Right atrium auricular region (tissue), 2 donors: ENCODE results near the gene CLEC17A. TPM values are rescaled to one million over a fixed set of nuclear protein-coding genes. Genes with fewer than 3 reads are reported as not detected.
A peak's percentile ranks its signal among the peaks of the same experiment; 100 is the strongest.

Experiments
- DNase-seq: peaks from one replicate; pipeline ENCODE4 v3.0.0-alpha.2; 2019; ENCODE audit warnings: low spot score
- H3K27ac ChIP-seq, 2 donors: fragments of 200-600 bp; sonication (generic); 1 replicate in 1 of 2; 2 replicates in 1 of 2; pipeline ENCODE4 v1.5.1; 2016 to 2019
- H3K27me3 ChIP-seq, 2 donors: fragments of 200-600 bp; sonication (generic); one replicate each; pipeline versions ENCODE4 v1.5.1 to v1.6.0; 2017 to 2019
- H3K36me3 ChIP-seq: fragments of 200-600 bp; sonication (generic); one replicate; pipeline ENCODE4 v1.5.1; 2016
- H3K4me1 ChIP-seq, 2 donors: fragments of 200-600 bp; sonication (generic); one replicate each; pipeline versions ENCODE4 v1.5.1 to v1.6.0; 2017 to 2019
- H3K4me3 ChIP-seq, 2 donors: fragments of 200-600 bp; sonication (generic); 1 replicate in 1 of 2; 2 replicates in 1 of 2; pipeline ENCODE4 v1.5.1; 2017 to 2019; ENCODE audit warnings: mild to moderate bottlenecking in 1 of 2, moderate library complexity in 1 of 2
- H3K9me3 ChIP-seq, 2 donors: fragments of 200-600 bp; sonication (generic); one replicate each; pipeline ENCODE4 v1.5.1; 2019
- total RNA-seq, 2 donors: library from RNA; depleted of rRNA; stranded (reverse); fragments of >200 nt; gene quantifications; one replicate each; pipeline ENCODE4 v1.1.0, GENCODE V29; 2016
- TF ChIP-seq, protein P1 (sequence below), 2 donors: fragments of 200-600 bp; sonication (generic); IDR thresholded peaks; one replicate each; pipeline ENCODE4 v1.5.1; 2019; ENCODE audit warnings: antibody characterized with exemption in 2 of 2

Gene CLEC17A
- total RNA-seq, 2 donors from 2014 or later: not detected

DNA sequence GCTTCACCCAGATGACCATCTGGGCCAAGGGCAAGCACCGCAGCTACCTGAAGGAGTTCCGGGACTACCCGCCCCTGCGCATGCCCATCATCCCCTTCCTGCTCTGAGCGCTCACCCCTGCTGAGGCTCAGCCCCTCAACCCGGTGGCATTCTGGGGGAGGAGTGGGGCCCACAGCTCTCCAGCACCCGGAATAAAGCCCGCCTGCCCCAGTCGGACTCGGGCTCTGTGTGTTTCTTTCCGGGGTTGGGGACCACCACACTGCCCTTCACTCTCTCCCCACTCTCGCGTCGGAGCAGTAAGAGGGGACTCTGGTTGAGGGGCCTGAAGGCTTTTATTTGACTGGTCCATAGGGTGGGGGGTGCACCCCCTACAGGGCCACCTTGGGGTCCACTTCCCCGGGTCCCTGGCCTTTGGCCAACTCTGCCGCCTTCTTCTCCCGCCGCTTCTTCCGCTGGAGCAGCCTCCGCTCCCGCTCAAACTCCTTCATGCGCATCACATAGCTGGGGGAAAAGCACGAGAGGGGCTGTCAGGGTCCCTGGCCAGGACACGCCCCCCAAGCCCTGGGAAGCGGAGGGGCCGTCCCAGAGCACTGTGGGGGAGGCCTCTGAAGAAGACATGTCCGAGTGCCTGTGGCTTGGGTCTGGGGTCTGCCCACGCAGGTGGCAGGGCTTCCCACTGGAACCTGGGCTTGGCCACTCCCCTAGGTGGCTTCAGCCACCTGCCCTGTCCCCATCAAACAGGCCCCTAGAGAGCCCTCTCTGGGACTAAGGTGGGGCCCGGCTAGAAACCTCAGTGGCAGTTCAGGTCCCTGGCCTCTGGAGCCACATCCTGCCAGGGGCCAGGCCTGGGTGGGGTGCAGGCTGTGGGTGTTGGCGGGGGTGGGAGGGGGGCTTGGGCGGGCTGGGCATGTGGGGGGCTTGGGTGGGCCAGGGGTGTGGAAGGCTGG, 16.8 kb upstream of the CLEC17A start:
- Histone ChIP-seq H3K9me3 (no peaks in the 10 kb centered on the region), H3K4me3 (no peak overlapping the region), H3K27ac (no peak overlapping the region), H3K4me1 (peaks cover 0 to 45% of the 10 kb centered on the region in 2 donors), H3K27me3 (no peaks in the 10 kb centered on the region), H3K36me3 (peaks cover 14% of the 10 kb centered on the region)
- TF ChIP-seq, protein P1, sequence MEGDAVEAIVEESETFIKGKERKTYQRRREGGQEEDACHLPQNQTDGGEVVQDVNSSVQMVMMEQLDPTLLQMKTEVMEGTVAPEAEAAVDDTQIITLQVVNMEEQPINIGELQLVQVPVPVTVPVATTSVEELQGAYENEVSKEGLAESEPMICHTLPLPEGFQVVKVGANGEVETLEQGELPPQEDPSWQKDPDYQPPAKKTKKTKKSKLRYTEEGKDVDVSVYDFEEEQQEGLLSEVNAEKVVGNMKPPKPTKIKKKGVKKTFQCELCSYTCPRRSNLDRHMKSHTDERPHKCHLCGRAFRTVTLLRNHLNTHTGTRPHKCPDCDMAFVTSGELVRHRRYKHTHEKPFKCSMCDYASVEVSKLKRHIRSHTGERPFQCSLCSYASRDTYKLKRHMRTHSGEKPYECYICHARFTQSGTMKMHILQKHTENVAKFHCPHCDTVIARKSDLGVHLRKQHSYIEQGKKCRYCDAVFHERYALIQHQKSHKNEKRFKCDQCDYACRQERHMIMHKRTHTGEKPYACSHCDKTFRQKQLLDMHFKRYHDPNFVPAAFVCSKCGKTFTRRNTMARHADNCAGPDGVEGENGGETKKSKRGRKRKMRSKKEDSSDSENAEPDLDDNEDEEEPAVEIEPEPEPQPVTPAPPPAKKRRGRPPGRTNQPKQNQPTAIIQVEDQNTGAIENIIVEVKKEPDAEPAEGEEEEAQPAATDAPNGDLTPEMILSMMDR (IDR thresholded peaks at IDR 0.05): no peak
- no peak for DNase-seq

DNA sequence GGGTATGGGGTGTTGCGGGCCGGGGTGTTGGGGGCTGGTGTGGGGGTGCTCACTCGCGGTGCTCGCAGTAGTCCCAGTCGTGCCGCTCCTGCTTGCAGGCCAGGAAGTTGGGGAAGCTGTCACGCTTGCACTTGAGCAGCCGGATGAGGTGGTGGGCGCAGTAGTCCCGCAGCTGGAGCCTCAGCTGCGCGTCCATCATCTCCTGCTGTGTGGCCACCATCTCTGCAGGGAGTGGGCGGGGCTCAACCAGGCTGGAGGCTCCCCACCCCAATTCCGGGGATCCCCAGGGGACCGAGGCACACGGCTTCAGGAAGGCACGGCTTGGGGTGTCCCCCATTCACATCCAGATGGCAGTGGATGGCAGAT, 16.2 kb upstream of the CLEC17A start:
- H3K27me3 ChIP-seq: no peaks in the 10 kb centered on the region
- H3K4me3 ChIP-seq: no peak overlapping the region
- no peak for DNase-seq
- no peaks in the 10 kb centered on the region for H3K9me3 ChIP-seq
- H3K27ac ChIP-seq: no peak overlapping the region
- peaks cover 14% of the 10 kb centered on the region for H3K36me3 ChIP-seq
- H3K4me1 ChIP-seq: peaks cover 0 to 42% of the 10 kb centered on the region in 2 donors
- TF ChIP-seq, protein P1 (IDR thresholded peaks at IDR 0.05): no peak

DNA sequence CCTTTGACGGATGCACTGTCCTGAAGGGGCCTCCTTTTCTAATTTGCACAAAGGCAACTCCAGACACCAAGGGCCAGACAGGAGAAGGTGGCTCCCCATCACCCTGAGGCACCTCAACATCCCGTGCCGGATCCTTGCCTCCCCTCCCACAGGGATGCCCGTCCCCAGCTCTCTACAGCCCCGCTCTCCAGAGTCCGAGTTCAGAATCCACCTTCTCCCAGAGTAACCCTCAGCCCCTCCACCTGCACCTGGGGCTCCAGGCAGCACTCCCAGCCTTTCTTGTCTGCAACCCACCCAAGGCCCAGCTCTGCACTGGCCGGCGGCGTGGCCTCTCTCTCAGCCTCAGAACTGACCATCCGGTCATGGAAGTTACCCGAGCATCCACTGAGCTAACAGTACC, 15.8 kb upstream of the CLEC17A start:
- peaks cover 0 to 40% of the 10 kb centered on the region in 2 donors for H3K4me1 ChIP-seq
- DNase-seq: no peak
- TF ChIP-seq, protein P1 (IDR thresholded peaks at IDR 0.05): no peak
- H3K27me3 ChIP-seq: no peaks in the 10 kb centered on the region
- no peaks in the 10 kb centered on the region for H3K9me3 ChIP-seq
- no peak overlapping the region for H3K4me3 ChIP-seq
- H3K27ac ChIP-seq: no peak overlapping the region
- peaks cover 14% of the 10 kb centered on the region for H3K36me3 ChIP-seq

GRCh38 chr19:14570864-14571527, 11.9 kb upstream of the CLEC17A start:
- H3K4me1 ChIP-seq: peaks cover 0 to 26% of the 10 kb centered on the region in 2 donors
- peak overlapping the region; percentile 83 to 85 for H3K27ac ChIP-seq

DNA sequence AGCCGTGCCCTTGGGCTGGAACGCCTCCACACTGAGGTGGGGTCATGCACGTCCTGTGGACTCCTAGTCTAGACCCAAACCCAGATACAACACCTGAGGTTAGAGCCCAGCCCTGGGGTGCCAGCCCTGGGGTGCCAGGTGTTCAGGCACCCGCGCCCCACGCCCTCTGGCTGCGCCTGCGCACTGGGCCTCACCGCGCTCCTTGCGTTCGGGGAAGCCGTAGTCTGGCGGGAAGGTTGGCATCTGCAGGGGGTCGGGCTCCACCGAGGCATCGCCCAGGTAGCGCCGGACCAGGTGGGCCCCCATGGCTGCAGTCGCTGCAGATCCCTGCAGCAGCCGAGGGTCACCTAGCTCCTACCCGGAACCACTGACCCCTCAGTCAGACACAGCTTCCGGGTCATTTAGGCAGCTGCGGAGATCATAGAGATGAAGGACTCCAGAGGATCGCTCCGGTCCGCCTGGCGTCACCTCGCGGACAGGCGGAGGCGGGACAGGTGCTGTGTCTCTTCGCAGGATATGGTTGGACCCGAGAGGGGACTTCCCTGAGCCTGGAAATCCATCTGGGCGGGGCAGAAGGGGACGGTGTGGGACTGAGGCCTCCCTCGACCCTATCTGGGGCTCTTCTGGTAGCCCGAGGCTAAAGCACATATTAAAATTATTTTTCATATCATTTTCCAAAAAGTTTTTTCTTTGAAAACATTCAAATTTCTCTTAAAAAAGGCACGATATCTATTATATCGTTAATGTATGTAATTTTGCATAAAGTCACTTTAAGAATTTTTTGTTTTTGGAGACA, 11.0 kb upstream of the CLEC17A start, which contains the start of gene NDUFB7:
Gene NDUFB7, minus strand, starts transcription at position 372 of the 796 bp plus-strand sequence. Its CDS starts 66 bp downstream, at position 306.
- H3K4me1 ChIP-seq: peaks cover 0 to 26% of the 10 kb centered on the region in 2 donors
- H3K27ac ChIP-seq: peak within 1 kb of the TSS; percentile 83 to 85
- TF ChIP-seq, protein P1 (IDR thresholded peaks at IDR 0.05): peak; percentile 25 to 93
- H3K27me3 ChIP-seq: no peaks in the 10 kb centered on the region
- H3K36me3 ChIP-seq: no peaks in the 10 kb centered on the region
- no peaks in the 10 kb centered on the region for H3K9me3 ChIP-seq
- H3K4me3 ChIP-seq: peak within 1 kb of the TSS; percentile 74 to 92
- peak; percentile 93 for DNase-seq

More at GRCh38 chr19:14570864-14571527, 11.9 kb upstream of the CLEC17A start:
- peaks cover 3% of the 10 kb centered on the region for H3K36me3 ChIP-seq
- no peak for DNase-seq
- TF ChIP-seq, protein P1 (IDR thresholded peaks at IDR 0.05): no peak
- no peaks in the 10 kb centered on the region for H3K27me3 ChIP-seq
- peak overlapping the region; percentile 74 to 92 for H3K4me3 ChIP-seq
- no peaks in the 10 kb centered on the region for H3K9me3 ChIP-seq
